Activated T-helper 9 cell treated with anti-CD3 and anti-CD28 coated beads, Interleukin-2, amount 50 U/mL, for 16 hours (primary cell): ENCODE data around the gene EMID1.
A peak's percentile ranks its signal among the peaks of the same experiment; 100 is the strongest.
"Not testable (repeated sequence)": the region's sequence is repeated elsewhere in the genome, so short reads cannot be mapped to it uniquely, and the experiment has no call there.

Source experiments
- DNase-seq: peaks from one replicate; pipeline ENCODE4 v3.0.0-alpha.2; 2020; ENCODE audit warnings: low read depth

Gene EMID1

DNA sequence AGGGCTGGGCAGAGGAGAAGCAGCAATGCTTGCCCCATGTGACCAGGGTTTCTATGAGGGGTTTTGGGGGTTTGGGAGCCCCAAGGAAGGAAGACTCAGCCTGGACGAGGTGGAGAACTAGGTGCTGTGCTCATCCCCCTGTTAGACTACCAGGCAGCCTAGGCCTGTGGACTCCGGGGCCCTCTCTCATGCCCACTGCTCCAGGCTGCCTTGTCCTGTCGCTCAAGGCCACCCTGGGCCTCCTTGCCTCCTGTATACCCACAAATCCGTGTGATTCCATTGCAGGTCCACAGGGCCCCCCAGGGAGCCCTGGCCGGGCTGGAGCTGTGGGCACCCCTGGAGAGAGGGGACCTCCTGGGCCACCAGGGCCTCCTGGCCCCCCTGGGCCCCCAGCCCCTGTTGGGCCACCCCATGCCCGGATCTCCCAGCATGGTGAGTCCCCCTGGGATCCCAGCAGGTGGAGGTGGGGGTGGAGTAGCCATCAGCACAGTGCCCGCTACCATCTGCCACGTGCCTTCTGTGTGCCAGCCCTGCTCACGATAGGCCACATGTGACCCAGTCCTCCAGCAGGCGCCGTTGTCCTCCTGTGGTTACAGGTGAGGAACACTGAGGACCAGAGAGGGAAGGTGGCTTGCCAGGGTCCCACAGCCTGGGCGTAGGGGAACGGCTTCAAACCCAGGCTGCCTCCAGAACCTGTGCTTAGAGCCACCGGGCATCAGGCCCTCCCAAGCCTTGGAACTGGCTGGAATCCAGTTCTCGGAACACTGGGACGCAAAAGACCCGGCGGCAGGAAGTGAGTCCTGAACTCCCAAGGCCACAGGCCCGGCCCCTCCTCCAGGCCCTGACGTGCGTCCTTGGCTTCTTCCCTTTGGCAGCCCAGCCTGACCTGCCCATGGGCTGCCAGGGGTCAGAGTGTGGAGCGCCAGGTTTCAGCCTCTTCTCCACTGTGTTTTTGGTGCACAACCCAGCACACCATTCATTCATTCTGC lies 26.6 kb downstream of the EMID1 start:
- no peak for DNase-seq

DNA sequence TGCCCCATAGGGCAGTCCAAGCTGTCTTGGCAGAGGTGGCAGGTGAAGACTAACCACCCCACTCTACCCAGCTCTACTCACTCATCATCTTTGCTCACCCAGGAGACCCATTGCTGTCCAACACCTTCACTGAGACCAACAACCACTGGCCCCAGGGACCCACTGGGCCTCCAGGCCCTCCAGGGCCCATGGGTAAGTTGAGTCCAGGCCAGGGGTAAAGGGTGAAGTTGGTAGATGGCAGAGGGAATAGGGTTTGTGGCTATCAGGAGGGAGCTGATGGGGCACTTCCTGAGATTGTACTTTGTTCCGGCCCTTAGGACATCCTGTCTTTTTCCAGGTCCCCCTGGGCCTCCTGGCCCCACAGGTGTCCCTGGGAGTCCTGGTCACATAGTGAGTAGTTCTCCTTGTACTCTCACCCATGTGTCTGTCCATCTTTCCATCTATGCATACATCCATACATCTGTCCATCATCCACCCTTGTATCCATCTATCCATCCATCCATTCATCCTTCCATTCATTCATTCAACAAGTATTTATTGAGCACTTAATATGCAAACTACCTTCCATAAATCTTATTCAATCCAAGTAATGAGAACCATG lies 27.7 kb downstream of the EMID1 start:
- no peak for DNase-seq

- DNase-seq = not testable (repeated sequence)
Observed at GRCh38 chr22:29240481-29240880, 34.8 kb downstream of the EMID1 start.

DNA sequence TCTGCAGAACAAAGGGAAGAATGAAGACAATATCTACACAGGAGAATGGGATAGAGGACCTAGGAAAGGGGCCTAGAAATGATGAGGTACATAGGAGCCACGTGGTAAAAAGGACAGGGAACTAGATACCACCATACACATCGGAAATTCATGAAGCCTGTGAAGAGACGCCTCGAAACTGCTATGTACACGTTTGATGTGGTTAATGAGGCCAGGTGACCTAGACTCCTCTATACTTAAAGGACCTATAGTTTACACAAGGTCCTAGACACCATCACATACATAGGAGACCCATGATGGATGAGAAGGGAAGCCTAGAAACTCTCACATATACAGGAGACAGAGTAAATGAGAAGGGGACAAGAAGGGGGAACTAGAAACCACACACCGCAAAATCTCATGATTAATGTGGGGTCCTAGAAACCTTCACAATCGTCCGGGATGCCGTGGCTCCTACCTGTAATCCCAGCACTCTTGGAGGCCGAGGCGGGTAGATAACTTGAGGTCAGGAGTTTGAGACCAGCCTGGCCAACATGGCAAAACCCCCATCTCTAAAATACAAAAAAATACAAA lies 38.3 kb downstream of the EMID1 start:
- DNase-seq = no peak

DNA sequence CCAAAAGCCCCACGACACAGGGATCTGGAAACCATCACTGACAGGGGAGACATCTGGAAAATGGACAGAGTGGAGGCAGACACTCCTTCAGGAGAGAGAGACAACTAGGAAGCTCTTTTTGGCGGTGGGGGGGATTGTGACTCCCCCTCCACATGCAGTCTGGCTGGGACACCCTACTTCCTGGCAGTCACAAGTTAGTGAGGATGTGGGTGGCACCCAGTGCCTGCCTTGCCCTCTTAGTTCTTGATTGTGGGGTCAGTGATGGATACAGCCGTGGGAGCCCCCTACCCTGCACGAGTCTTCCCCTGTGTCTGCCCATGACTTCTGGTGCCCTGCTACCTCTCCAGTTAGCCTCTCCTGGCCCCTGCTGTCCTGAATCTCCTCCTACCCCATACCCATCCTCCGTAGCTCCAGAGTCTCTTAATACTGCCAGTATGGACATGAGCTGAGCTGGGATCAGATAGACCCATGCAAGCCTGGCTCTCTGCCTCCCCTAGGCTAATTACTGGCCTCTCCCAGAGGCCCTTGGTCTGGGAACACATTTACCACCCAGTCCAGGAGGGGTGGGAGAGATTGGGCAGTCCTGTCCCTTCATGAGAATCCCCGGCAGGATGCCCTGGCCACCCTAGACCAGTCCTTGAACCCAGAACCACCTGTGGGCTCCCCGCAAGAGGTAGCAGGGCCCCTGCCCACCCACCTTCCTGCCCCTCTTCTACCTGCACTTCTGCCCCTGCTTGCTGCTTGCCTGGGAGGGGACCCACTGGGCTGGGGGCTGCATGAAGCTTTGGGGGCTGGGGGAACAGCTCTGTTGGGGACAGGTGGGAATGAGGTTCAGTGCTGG lies 39.3 kb downstream of the EMID1 start:
- DNase-seq = no peak

GRCh38 chr22:29245626-29246385 lies 40.1 kb downstream of the EMID1 start:
- peak; percentile 48 for DNase-seq

GRCh38 chr22:29247891-29248290 lies 42.2 kb downstream of the EMID1 start:
- not testable (repeated sequence) for DNase-seq

- DNase-seq = no peak
Observed at GRCh38 chr22:29251265-29251664, 45.6 kb downstream of the EMID1 start.

GRCh38 chr22:29251981-29252911 lies 46.5 kb downstream of the EMID1 start:
- DNase-seq = no peak

DNA sequence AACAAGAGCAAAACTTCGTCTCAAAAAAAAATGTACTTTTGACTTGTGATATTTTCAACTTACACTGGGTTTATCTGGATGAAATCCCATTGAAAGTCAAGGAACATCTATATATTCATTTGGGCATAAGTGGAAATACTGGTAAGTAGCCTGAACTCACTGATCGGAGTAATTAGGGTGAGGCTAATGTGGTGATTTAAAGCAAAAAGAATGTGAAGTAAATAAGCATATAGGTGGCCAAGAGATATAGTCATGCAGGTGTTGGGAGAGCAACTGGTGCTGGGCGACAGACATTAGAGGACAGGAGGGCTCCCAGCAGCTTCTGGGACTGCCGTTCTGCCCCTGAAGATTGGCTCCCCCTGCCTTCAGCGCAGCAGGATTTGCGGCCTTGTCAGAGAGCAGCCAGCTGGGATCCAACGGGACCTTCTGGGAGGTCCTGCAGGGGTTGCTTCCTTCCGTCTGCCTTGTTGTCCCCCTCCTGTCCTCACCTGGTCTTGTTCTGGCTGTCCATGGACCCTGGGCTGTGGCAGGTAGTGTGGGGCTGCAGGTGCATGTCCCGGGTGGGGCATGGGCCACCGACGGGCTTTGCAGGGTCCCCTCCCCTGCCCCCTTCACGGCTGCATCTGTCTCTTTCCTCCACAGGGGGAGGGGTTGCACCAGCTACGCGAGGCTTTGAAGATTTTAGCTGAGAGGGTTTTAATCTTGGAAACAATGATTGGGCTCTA lies 48.0 kb downstream of the EMID1 start:
- DNase-seq = no peak

GRCh38 chr22:29254286-29254660 lies 48.6 kb downstream of the EMID1 start:
- no peak for DNase-seq

DNA sequence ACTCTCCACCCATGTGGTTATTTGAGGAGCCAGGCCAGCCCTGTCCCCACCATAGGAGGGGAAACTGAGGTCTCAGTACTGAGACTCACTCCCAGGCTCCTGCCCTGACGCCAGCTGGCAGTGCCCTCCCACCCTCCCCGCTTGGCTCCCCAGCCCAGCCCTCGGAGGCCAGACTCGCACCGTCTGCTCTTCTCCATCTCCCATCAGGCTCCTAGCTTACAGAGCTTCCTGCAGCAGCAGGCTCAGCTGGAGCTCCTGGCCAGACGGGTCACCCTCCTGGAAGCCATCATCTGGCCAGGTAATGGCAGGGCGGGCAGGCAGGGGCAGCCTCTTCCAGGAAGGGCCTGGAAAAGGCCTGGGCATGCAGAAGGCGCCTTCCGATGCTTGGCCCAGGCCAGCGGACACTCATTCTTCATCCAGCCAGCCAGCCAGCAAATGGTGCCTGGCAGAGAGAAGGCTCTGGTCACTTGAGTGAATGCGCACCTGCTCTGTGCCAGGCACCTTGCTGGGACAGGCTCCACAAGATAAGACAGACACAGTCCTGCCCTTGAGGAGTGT lies 49.4 kb downstream of the EMID1 start:
- DNase-seq = no peak

GRCh38 chr22:29256606-29257325 lies 51.1 kb downstream of the EMID1 start:
- no peak for DNase-seq

DNA sequence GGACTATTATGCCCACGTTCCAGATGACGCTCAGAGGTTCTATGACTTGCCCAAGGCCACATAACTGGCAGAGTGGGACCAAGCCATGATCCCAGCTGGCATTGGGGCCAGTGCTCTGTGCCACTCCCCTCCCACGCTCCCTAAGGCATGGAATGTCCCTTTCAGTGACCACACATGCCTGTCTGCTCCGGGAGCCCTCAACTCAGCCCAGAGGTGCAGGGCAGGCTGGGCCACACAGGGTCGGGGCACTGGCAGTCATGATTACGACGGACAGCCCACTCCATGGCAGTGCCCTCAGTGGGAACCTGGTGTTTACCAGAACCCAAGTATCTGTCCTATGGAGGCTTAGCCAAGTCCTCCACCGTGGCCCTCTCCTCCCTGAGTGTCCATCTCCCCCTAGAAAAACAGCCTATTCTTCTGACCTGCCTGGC lies 52.1 kb downstream of the EMID1 start:
- no peak for DNase-seq

- no peak for DNase-seq
Observed at GRCh38 chr22:29258407-29259252, 52.9 kb downstream of the EMID1 start.

GRCh38 chr22:29259253-29259899 lies 53.7 kb downstream of the EMID1 start:
- DNase-seq = no peak

- no peak for DNase-seq
Observed at GRCh38 chr22:29260031-29260560, 54.4 kb downstream of the EMID1 start.
